ENCODE measurements around the gene PLPPR1. TPM values are rescaled to one million over a fixed set of nuclear protein-coding genes. Genes with fewer than 3 reads are reported as not detected.

PLPPR1 gene
- total and polyA plus RNA-seq, 2 of the 4 experiments (the other 2 are of a cell fraction): not detected

- Histone ChIP-seq H2BK20ac (ENCODE audit: low read depth, low read length) (no peak overlapping the region), H3K4me3 (ENCODE audit: insufficient read depth, low read depth, low read length) (no peak overlapping the region), H3K4me1 (ENCODE audit: control insufficient read depth, insufficient read depth, low read length) (no peaks in the 10 kb centered on the region), H2BK5ac (ENCODE audit: low read depth, low read length, poor library complexity, severe bottlenecking) (no peak overlapping the region), H4K5ac (ENCODE audit: low read depth, low read length) (no peak overlapping the region), H3K56ac (ENCODE audit: extremely low read depth, insufficient read depth, low read length) (no peak overlapping the region), H2AFZ (replicated peaks; ENCODE audit: low read length, poor library complexity) (no peak overlapping the region), H3K23ac (ENCODE audit: low read depth, low read length) (no peak overlapping the region), H3K9ac (ENCODE audit: low read depth, low read length) (no peak overlapping the region), H2AK5ac (ENCODE audit: low read depth, low read length) (no peak overlapping the region), H3K9me1 (ENCODE audit: insufficient read depth, low read length) (no peaks in the 10 kb centered on the region), H2BK15ac (ENCODE audit: low read depth, low read length) (no peak overlapping the region), H2AK9ac (replicated peaks; ENCODE audit: low read depth, low read length, poor library complexity) (no peak overlapping the region), H4K8ac (ENCODE audit: low read depth in 2 of 2, low read length in 2 of 2) (no peak overlapping the region), H2BK120ac (ENCODE audit: low read depth, low read length) (no peak overlapping the region), H3K27me3 (ENCODE audit: control insufficient read depth, insufficient read depth, low read length) (no peaks in the 10 kb centered on the region), H3K4ac (ENCODE audit: low read depth, low read length) (no peak overlapping the region), H3K4me2 (ENCODE audit: low read depth, low read length) (no peak overlapping the region), H3K79me1 (ENCODE audit: low read depth in 1 of 2, low read length in 2 of 2) (no peaks in the 10 kb centered on the region), H3K36me3 (ENCODE audit: control insufficient read depth, insufficient read depth, low read length) (no peaks in the 10 kb centered on the region), H3K18ac (ENCODE audit: low read depth, low read length) (no peak overlapping the region), H3K14ac (replicated peaks; ENCODE audit: low read depth, low read length) (no peak overlapping the region), H4K20me1 (ENCODE audit: insufficient read depth, low read length) (no peaks in the 10 kb centered on the region), H4K91ac (ENCODE audit: insufficient read depth, low read depth, low read length) (no peak overlapping the region), H3K27ac (ENCODE audit: insufficient read depth, low read length) (no peak overlapping the region), H3K9me3 (ENCODE audit: control insufficient read depth, insufficient read depth, low read length) (peaks cover 2% of the 10 kb centered on the region; the same call in 1 of the 2 replicates)
- dilution Hi-C loops (cut with HindIII; ENCODE audit: low sequenced_read_pairs, unreplicated experiment): no loop called here
- BruUV-seq (replicated peaks): no TSS peak
- ChIA-PET POLR2A (ENCODE audit: unreplicated experiment) (no interaction called here), CTCF (no interaction called here)
- ATAC-seq (ENCODE audit: low read depth): no peak
- in situ Hi-C loops (cut with MboI; ENCODE audit: low sequenced_read_pairs): no loop called here
- DNase-seq: no peak
- TF ChIP-seq ELK1 (IDR thresholded peaks at IDR 0.05; ENCODE audit: borderline replicate concordance, low read depth, low read length) (no peak), CHD1 (IDR thresholded peaks at IDR 0.05; ENCODE audit: low read depth, low read length) (no peak), SMC3 (IDR thresholded peaks at IDR 0.05; ENCODE audit: low read depth, low read length) (no peak), POLR2A (IDR thresholded peaks at IDR 0.05; ENCODE audit: low read depth, low read length) (no peak), MAFK (IDR thresholded peaks at IDR 0.05; ENCODE audit: low read depth, low read length) (peak; percentile 64)
- 38% methylated on average over 5 of the region's 8 CpGs; no CpG with 5 or more reads in 1 of the 2 experiments for WGBS, 2 experiments (ENCODE audit: extremely low coverage in 2 of 2, insufficient read length in 1 of 2)
- intact Hi-C loops (cut with micrococcal nuclease): no loop called here
These were observed 26.1 kb downstream of the PLPPR1 start for GRCh38 chr9:101054657-101055056.
